HG03025 (cell line): Measurements from ENCODE around the gene TTC16.
"Not testable (repeated sequence)": the region's sequence is repeated elsewhere in the genome, so short reads cannot be mapped to it uniquely, and the experiment has no call there.

ENCODE experiments used
- ATAC-seq: cut with Tn5 transposase; IDR thresholded peaks from one replicate; pipeline ENCODE4 v1.9.1; 2021; ENCODE audit warnings: mild to moderate bottlenecking, moderate library complexity; ENCODE audit not compliant: unreplicated experiment, low FRiP score

The TTC16 gene

GRCh38 chr9:127780126-127780885, 64.4 kb downstream of the TTC16 start:
- ATAC-seq = no peak

- not testable (repeated sequence) for ATAC-seq
Measured at GRCh38 chr9:127780909-127781308, 65.0 kb downstream of the TTC16 start.
